Thyroid gland (tissue), 4 donors: ENCODE results near the gene EPB41L4A. TPM values are rescaled to one million over a fixed set of nuclear protein-coding genes. Genes with fewer than 3 reads are reported as not detected.

ENCODE experiments used
- DNase-seq, 2 donors: peaks; one replicate each; pipeline ENCODE4 v3.0.0-alpha.2; 2019
- H3K27ac ChIP-seq, 3 donors: fragments of 200-600 bp; sonication (generic); 1 replicate in 2 of 3; 2 replicates in 1 of 3; pipeline ENCODE4 v1.5.1; 2016 to 2019; ENCODE audit warnings: mild to moderate bottlenecking in 1 of 3, moderate library complexity in 1 of 3
- H3K27me3 ChIP-seq: fragments of 200-600 bp; sonication (generic); one replicate; pipeline ENCODE4 v1.5.1; 2019
- H3K36me3 ChIP-seq, 2 donors: fragments of 200-600 bp; sonication (generic); one replicate each; pipeline ENCODE4 v1.5.1; 2016 to 2019
- H3K4me1 ChIP-seq, 2 donors: fragments of 200-600 bp; sonication (generic); one replicate each; pipeline ENCODE4 v1.5.1; 2017 to 2019
- H3K4me3 ChIP-seq, 3 donors: fragments of 200-600 bp; sonication (generic); replicated peaks in 1 of 3; 1 replicate in 2 of 3; 2 replicates in 1 of 3; pipeline ENCODE4 v1.5.1; 2016; ENCODE audit warnings: mild to moderate bottlenecking in 1 of 3
- H3K9me3 ChIP-seq: fragments of 200-600 bp; sonication (generic); one replicate; pipeline ENCODE4 v1.5.1; 2017
- POLR2A ChIP-seq, 2 donors: fragments of 450-650 bp; IDR thresholded peaks; one replicate each; pipeline ENCODE4 v1.6.1; 2017; ENCODE audit warnings: antibody characterized with exemption in 2 of 2, mild to moderate bottlenecking in 2 of 2, moderate library complexity in 1 of 2
- WGBS, 2 donors: methylation state at CpG; one replicate each; pipeline ENCODE4 v1.1.5; 2017; 5-methylcytosine and 5-hydroxymethylcytosine counted together
- intact Hi-C: fragments of 100-400 bp; cut with DNase I; formaldehyde crosslinking; loops from one replicate; pipeline ENCODE4 v1.15.1; 2023
- total RNA-seq, 4 donors: library from RNA; depleted of rRNA; stranded (reverse); fragments of >200 nt; gene quantifications; one replicate each; pipeline ENCODE4 v1.2.3, GENCODE V29; 2016
- TF ChIP-seq, protein P1 (sequence below), 6 experiments: fragments of 200-600 bp in 3 of 6; fragments of 450-650 bp in 3 of 6; sonication (generic) in 3 of 6; IDR thresholded peaks; one replicate each; pipeline ENCODE4 v1.5.1; 2016 to 2019; ENCODE audit warnings: antibody characterized with exemption in 6 of 6, mild to moderate bottlenecking in 2 of 6, inconsistent platforms in 1 of 6, moderate library complexity in 1 of 6

The EPB41L4A gene
- total RNA-seq, 4 donors from 2014 or later = 31.9 to 44.2 (median 37.5) TPM

DNA sequence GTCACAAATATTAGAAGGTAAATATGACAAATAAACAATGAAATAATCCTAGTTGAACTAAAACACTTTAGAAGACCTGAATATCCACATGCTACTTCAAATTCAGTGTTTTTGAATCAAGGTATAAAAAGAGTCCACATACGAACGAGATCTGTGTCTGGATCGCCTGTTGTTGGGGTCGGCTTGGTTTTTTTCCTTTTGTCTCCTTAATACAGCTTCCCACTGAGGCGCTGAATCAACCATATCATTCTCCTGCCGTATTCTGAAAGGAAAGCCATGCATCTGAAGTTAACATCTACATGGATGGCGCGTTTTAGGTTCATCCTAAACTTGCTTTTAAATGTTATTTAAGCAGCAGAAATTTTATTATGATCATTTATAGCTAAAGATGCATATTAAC, 235.2 kb downstream of the EPB41L4A start:
- no peaks in the 10 kb centered on the region for H3K4me1 ChIP-seq
- WGBS, 2 donors = 90 to 91% methylated on average over 8 of the region's 8 CpGs
- no peak overlapping the region for H3K4me3 ChIP-seq
- intact Hi-C loops = no loop called here
- no peaks in the 10 kb centered on the region for H3K27me3 ChIP-seq
- no peak overlapping the region for H3K27ac ChIP-seq
- DNase-seq = no peak
- TF ChIP-seq POLR2A (IDR thresholded peaks at IDR 0.05) = no peak
- TF ChIP-seq, protein P1, sequence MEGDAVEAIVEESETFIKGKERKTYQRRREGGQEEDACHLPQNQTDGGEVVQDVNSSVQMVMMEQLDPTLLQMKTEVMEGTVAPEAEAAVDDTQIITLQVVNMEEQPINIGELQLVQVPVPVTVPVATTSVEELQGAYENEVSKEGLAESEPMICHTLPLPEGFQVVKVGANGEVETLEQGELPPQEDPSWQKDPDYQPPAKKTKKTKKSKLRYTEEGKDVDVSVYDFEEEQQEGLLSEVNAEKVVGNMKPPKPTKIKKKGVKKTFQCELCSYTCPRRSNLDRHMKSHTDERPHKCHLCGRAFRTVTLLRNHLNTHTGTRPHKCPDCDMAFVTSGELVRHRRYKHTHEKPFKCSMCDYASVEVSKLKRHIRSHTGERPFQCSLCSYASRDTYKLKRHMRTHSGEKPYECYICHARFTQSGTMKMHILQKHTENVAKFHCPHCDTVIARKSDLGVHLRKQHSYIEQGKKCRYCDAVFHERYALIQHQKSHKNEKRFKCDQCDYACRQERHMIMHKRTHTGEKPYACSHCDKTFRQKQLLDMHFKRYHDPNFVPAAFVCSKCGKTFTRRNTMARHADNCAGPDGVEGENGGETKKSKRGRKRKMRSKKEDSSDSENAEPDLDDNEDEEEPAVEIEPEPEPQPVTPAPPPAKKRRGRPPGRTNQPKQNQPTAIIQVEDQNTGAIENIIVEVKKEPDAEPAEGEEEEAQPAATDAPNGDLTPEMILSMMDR (IDR thresholded peaks at IDR 0.05) = no peak
- H3K9me3 ChIP-seq = no peaks in the 10 kb centered on the region
- peaks cover 4 to 5% of the 10 kb centered on the region in 2 donors for H3K36me3 ChIP-seq

DNA sequence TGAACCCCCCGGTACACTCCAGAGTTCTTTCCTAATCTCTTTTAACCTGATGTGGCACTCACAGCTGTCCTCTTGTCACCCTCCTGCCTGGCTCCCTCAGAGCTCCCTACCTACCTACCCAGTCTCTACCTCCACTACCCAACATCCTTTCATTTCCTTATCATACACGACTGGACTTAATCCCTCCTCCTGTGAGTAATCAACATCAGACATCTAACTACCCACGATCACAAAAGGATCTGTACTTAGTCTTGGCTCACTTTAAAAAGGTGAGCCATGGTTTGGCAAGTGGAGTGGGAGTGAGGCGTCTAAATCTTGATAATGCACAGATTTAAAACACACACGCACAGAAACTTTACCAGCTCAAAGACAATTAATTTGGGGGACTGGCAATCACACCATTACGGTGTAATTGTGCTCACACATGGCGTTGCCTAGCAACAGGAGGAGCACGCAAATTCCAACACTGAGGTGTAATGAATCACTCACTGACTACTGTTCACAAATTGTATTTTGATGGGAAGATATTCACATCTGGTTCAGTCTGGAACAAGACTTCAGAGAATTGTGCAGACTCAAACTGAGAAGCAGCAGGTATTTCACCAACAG, 235.9 kb downstream of the EPB41L4A start:
- TF ChIP-seq, protein P1 (IDR thresholded peaks at IDR 0.05) = no peak
- no peak for TF ChIP-seq POLR2A (IDR thresholded peaks at IDR 0.05)
- Histone ChIP-seq H3K4me1 (no peaks in the 10 kb centered on the region), H3K36me3 (peaks cover 4 to 5% of the 10 kb centered on the region in 2 donors), H3K4me3 (no peak overlapping the region), H3K27ac (no peak overlapping the region), H3K27me3 (no peaks in the 10 kb centered on the region), H3K9me3 (no peaks in the 10 kb centered on the region)
- intact Hi-C loops = no loop called here
- WGBS, 2 donors = 65 to 73% methylated on average over 8 of the region's 8 CpGs
- no peak for DNase-seq

DNA sequence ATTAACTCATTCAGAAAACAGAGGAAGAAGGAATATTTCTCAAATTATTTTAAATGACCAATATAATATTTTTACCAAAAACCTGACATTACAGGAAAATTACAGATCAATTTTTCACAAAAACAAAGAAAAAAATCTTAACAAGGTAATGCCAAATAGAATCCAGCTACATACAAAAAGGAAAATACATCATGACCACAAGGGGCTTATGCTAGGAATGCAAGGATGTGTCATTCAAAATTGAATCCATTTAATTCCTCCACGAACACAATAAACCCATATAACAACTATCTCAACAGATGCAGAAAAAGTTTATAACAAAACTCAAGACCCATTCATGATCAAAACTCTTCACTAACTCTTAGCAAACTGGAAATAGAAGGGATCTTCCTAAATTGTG, 239.8 kb downstream of the EPB41L4A start:
- TF ChIP-seq, protein P1 (IDR thresholded peaks at IDR 0.05) = no peak
- TF ChIP-seq POLR2A (IDR thresholded peaks at IDR 0.05) = no peak
- Histone ChIP-seq H3K36me3 (peaks cover 4 to 5% of the 10 kb centered on the region in 2 donors), H3K4me1 (peaks cover 4 to 5% of the 10 kb centered on the region in 2 donors), H3K4me3 (no peak overlapping the region), H3K9me3 (no peaks in the 10 kb centered on the region), H3K27me3 (no peaks in the 10 kb centered on the region), H3K27ac (no peak overlapping the region)
- no peak for DNase-seq
- WGBS, 2 donors = 83 to 96% methylated on average over 1 of the region's 1 CpG
- intact Hi-C loops = loop anchor here (10.0 kb wide), 1 partner anchor 246 kb away; no protein-coding TSS in a partner anchor

DNA sequence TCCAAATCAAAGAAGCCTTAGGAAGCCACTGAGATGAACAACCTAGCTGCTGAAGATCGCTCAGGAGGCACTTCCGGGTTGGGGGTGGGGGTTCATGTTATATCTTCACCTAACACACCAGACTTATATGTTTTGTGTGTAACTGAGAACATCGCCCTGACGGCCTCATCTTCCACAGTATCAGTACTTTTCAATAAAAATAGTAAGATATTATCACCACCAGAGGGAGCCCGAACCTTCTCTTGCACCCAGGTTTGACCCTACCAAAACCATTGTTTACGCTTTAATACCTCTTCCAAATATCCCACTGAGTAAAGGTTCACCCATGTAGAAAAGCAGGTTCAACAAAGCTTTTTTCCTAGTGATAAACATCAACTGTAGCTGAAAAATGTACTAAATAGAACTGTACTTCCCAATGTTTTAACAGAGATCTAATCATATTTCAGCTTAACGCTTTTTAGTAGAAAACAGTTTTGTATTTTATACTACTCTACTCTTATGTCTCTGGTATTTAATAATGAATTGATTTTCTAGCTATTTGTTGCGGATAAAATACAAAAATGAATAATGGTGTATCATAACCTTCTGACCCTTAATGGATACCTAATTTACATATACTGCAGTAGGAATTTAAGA, 244.0 kb downstream of the EPB41L4A start:
- no peaks in the 10 kb centered on the region for H3K27me3 ChIP-seq
- intact Hi-C loops = loop anchor here (10.0 kb wide), 1 partner anchor 250 kb away; no protein-coding TSS in a partner anchor
- no peak overlapping the region for H3K4me3 ChIP-seq
- TF ChIP-seq, protein P1 (IDR thresholded peaks at IDR 0.05) = peak; percentile 39 to 64 (median 62)
- no peak for TF ChIP-seq POLR2A (IDR thresholded peaks at IDR 0.05)
- no peaks in the 10 kb centered on the region for H3K9me3 ChIP-seq
- DNase-seq = peak; percentile 25 to 32
- peaks cover 4 to 5% of the 10 kb centered on the region in 2 donors for H3K4me1 ChIP-seq
- WGBS, 2 donors = 37 to 41% methylated on average over 8 of the region's 8 CpGs
- H3K36me3 ChIP-seq = no peaks in the 10 kb centered on the region
- no peak overlapping the region for H3K27ac ChIP-seq
